Activated naive CD8-positive, alpha-beta T cell treated with anti-CD3 and anti-CD28 coated beads for 36 hours (primary cell): ENCODE measurements around the gene FMO5. TPM values are rescaled to one million over a fixed set of nuclear protein-coding genes. Genes with fewer than 3 reads are reported as not detected.

Experiments used
- DNase-seq: peaks from one replicate; pipeline ENCODE4 v3.0.0; 2021
- H3K27ac Mint-ChIP-seq: one replicate; pipeline ENCODE4 v1.8.0; 2022; ENCODE audit warnings: mild to moderate bottlenecking, moderate library complexity, mixed read lengths
- H3K27me3 Mint-ChIP-seq: one replicate; pipeline ENCODE4 v1.8.0; 2022; ENCODE audit warnings: mild to moderate bottlenecking, mixed read lengths
- H3K36me3 Mint-ChIP-seq: one replicate; pipeline ENCODE4 v1.8.0; 2021; ENCODE audit warnings: mild to moderate bottlenecking, mixed read lengths
- H3K4me1 Mint-ChIP-seq: one replicate; pipeline ENCODE4 v1.8.0; 2021; ENCODE audit warnings: mixed read lengths
- H3K4me3 Mint-ChIP-seq: one replicate; pipeline ENCODE4 v1.8.0; 2022; ENCODE audit warnings: mild to moderate bottlenecking, moderate library complexity, mixed read lengths
- H3K9me3 Mint-ChIP-seq: one replicate; pipeline ENCODE4 v1.8.0; 2022; ENCODE audit warnings: mixed read lengths
- total RNA-seq, 2 experiments: library from RNA; stranded (reverse); gene quantifications; one replicate each; pipeline ENCODE4 v1.2.3, GENCODE V29; 2021

FMO5 gene
- total RNA-seq, 2 experiments from 2014 or later: 0.22 to 0.31 TPM

DNA sequence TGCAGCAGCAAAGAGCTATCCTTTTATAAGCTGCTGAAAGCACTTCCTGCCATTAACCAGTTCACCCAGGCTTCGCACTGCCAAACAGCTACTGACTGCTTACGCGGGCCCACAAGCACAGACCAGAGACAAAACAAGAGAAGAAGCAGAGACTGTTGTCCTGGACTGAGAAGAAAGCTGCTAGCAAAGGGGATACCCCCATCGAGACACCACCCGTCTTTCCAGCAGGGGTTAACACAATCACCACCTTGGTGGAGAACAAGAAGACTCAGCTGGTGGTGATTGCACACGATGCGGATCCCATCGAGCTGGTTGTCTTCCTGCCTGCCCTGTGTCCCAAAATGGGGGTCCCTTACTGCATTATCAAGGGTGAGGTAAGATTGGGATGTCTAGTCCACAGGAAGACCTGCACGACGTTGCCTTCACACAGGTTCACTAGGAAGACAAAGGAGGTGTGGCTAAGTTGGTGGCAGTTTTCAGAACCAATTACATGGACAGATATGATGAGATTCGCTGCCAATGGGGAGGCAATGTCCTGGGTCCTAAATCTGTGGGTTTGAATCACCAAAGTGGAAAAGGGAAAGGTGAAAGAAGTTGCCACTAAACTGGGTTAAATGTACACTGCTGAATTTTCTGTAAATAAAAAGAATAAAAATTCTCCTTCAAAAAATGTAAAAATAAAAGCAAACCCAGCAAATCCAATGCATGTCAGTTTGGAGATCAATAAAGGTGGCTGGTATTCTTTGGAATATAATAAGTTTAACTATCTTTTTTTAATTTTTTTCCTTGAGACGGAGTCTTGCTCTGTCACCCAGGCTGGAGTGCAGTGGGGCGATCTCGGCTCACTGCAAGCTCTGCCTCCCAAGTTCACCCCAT, 1.2 kb downstream of the FMO5 start:
- Mint-ChIP-seq H3K9me3 (peaks cover 1% of the 10 kb centered on the region), H3K4me1 (peaks cover 14% of the 10 kb centered on the region), H3K27me3 (peaks cover 6% of the 10 kb centered on the region), H3K27ac (no peak overlapping the region), H3K4me3 (no peak overlapping the region), H3K36me3 (no peaks in the 10 kb centered on the region)
- DNase-seq: no peak

DNA sequence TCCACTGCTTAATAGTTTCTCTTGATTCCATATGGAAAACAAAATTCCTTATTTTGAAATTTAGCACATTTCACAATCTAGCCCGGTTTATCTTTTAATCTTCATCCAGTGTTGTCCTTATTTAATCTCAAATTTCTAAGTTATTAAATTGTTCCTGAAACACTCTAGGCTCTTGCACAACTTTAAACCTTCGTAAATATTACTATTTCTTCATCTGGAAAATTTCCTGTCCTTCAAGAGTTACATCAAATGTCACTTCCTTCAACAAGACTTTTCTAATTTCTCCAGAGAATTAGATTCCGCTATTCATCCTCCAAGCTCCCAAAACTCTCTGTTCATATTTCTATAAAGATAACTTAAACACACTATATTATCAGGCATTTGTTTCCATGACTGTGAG, 6.5 kb downstream of the FMO5 start:
- Mint-ChIP-seq H3K9me3 (no peaks in the 10 kb centered on the region), H3K4me3 (no peak overlapping the region), H3K27me3 (no peaks in the 10 kb centered on the region), H3K27ac (no peak overlapping the region), H3K36me3 (no peaks in the 10 kb centered on the region), H3K4me1 (no peaks in the 10 kb centered on the region)
- DNase-seq: no peak

DNA sequence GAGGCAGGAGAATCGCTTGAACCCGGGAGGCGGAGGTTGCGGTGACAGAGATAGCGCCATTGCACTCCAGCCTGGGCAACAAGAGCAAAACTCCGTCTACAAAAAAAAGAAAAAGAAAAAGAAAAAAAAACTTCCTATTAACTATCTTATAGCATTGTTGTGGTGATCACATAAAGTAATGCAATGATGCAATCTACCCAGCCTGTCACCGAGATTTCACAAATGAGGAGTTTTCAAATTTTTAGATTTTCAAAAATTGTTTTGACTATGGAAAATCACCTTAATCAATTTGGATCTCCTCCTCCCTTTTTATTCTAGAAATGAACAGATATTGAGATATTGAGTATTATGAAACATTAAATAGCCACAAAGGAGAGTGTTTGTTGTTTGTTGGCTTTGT, 8.0 kb downstream of the FMO5 start:
- no peaks in the 10 kb centered on the region for H3K27me3 Mint-ChIP-seq
- DNase-seq: no peak
- no peak overlapping the region for H3K4me3 Mint-ChIP-seq
- no peaks in the 10 kb centered on the region for H3K9me3 Mint-ChIP-seq
- H3K4me1 Mint-ChIP-seq: no peaks in the 10 kb centered on the region
- no peak overlapping the region for H3K27ac Mint-ChIP-seq
- H3K36me3 Mint-ChIP-seq: no peaks in the 10 kb centered on the region

DNA sequence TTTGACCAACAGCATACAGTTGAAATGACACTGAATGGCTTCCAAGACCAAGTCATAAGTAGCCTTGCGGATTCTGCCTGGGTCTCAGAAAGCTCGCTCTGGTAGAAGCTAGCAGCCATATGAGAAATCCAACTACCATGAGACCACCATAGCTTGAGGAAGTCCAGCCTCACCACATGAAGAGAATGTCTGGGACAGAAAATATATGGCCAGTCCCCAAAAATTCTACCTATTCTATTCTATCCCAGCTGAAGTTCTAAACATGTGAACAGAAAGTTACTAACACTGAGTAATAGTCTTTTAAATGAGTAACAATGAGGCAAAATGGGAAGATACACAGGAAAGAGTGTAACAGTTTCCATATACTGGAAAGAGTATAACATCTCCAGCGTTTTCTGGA, 9.0 kb downstream of the FMO5 start:
- DNase-seq: no peak
- Mint-ChIP-seq H3K9me3 (no peaks in the 10 kb centered on the region), H3K4me3 (no peak overlapping the region), H3K4me1 (no peaks in the 10 kb centered on the region), H3K27me3 (no peaks in the 10 kb centered on the region), H3K27ac (no peak overlapping the region), H3K36me3 (no peaks in the 10 kb centered on the region)

DNA sequence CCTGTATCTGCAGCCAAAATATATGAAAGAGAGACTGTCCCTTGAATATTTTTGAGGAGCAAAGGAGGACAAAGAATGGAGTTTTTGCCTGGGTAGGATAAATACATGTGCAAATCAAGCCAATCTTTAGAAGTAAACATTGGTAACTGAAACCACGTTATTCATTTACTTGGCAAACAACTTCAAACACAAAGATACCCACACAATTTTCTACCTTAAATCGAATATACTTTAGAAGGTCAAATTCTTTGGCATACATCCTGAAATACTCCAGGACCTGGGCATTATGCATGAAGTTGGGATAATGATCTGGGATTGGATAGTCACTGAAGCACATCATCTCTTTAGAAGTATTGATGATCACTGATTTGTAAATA, 9.6 kb downstream of the FMO5 start:
- Mint-ChIP-seq H3K9me3 (no peaks in the 10 kb centered on the region), H3K4me1 (no peaks in the 10 kb centered on the region), H3K27ac (no peak overlapping the region), H3K27me3 (no peaks in the 10 kb centered on the region), H3K4me3 (no peak overlapping the region), H3K36me3 (no peaks in the 10 kb centered on the region)
- DNase-seq: no peak

DNA sequence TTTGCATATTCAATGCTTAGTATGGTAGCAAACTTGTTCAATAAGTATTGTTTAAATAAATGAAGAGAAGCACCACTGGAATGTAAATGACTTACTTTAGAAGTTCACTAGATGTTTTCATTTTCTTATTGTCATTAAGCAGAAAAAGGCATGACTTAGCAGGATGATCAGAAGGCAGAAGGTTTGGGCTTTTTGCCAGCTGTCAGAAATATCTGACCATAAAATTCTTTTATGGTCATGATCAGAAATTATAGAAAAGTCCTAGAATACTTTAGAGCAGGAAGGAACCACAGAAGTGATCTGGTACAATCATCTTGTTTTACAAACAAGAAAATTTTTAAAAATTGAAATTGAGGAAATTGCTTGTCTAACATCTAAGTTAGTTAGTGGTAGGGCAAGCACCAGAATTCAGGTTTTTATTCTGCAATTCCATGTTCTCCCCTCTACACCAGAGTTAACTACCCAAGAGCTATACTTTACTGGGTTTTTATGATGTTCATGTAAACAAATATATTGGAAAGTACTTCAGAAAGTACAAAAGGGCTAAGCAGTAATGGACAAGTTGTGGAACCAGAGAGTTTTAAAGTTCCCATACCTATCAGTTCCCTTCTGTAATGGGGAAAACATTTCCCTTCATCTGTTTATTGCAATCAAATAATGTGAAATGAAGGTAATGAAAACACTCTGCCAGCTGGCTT, 10.1 kb downstream of the FMO5 start:
- no peak for DNase-seq
- Mint-ChIP-seq H3K9me3 (no peaks in the 10 kb centered on the region), H3K36me3 (no peaks in the 10 kb centered on the region), H3K4me1 (no peaks in the 10 kb centered on the region), H3K27ac (no peak overlapping the region), H3K27me3 (no peaks in the 10 kb centered on the region), H3K4me3 (no peak overlapping the region)

DNA sequence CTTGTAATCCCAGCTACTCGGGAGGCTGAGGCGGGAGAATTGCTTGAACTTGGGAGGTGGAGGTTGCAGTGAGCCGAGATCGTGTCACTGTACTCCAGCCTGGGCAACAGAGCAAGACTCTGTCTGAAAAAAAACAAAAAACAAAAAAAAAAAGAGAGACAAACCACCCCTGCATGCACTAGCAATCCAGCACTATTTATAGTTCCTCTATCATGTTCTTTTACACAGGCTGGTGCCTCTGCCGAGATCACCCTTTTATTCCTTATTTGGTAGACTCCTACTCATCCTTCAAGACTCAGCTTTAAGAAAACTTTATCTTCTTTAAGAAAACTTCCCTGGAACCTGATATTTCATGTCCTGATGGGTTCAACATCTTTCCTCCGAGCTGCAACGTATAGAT, 10.8 kb downstream of the FMO5 start:
- Mint-ChIP-seq H3K4me1 (no peaks in the 10 kb centered on the region), H3K27me3 (no peaks in the 10 kb centered on the region), H3K9me3 (no peaks in the 10 kb centered on the region), H3K4me3 (no peak overlapping the region), H3K27ac (no peak overlapping the region), H3K36me3 (no peaks in the 10 kb centered on the region)
- no peak for DNase-seq

DNA sequence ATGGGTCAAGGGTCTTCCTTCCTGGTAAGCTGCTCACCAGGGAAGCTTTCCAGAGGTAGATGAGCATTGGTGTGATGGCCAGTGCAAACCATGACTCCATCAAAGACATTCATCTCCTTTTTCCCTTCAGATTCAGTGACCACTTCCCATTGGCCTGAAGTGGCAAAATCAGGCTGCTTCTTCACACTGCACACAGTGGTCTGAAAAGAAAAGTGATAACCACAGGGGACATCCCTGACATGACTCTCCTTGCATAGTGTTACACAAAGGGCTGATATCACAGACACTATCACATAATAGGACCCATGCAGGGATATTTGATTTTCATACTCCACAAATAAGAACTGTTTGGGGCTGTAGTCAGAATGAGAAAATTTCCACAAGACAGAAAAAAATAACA, 11.9 kb downstream of the FMO5 start:
- no peaks in the 10 kb centered on the region for H3K36me3 Mint-ChIP-seq
- H3K9me3 Mint-ChIP-seq: no peaks in the 10 kb centered on the region

DNA sequence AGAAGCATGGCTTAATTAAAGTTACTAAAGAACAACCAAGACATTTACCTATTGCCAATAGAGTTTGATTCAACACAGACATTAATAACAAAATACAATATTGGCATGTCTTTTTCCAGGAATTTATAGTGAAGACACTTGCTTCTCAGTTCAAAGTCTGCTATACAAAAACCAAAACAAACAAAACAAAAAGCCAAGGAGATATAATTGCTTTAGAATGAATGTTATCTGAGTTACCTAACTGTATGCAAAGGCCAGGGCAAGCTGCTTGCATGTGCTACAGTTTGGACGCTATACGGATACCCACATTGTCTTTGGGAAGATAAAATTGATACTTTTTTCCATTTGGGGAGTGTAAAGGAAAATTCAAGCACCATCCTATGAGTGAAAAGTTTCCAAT, 13.6 kb downstream of the FMO5 start:
- DNase-seq: no peak
- no peaks in the 10 kb centered on the region for H3K4me1 Mint-ChIP-seq
- H3K27me3 Mint-ChIP-seq: no peaks in the 10 kb centered on the region
- no peak overlapping the region for H3K4me3 Mint-ChIP-seq
- peaks cover 2% of the 10 kb centered on the region for H3K36me3 Mint-ChIP-seq
- no peak overlapping the region for H3K27ac Mint-ChIP-seq
- H3K9me3 Mint-ChIP-seq: no peaks in the 10 kb centered on the region

More for the DNA sequence above, 11.9 kb downstream of the FMO5 start:
- no peak overlapping the region for H3K4me3 Mint-ChIP-seq
- no peak overlapping the region for H3K27ac Mint-ChIP-seq
- H3K4me1 Mint-ChIP-seq: no peaks in the 10 kb centered on the region
- DNase-seq: no peak
- no peaks in the 10 kb centered on the region for H3K27me3 Mint-ChIP-seq

DNA sequence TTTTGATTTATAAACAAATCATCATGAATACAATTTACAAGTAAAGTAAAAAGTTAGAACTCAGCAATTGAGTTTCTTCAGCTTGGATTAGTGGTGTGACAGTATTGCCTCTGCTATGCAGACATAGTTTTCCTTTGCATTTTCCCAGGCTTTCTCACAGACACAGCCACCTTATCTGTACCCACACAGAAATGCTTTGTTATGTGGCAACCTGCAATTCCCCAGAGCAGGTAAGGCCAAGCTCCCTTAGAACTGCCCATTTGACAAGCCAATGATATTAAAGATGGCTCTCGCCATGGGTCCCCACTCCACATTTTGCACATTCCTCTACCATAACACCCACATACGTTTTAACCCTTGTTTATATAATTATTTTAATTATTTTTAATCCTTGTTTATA, 14.2 kb downstream of the FMO5 start:
- Mint-ChIP-seq H3K4me1 (no peaks in the 10 kb centered on the region), H3K4me3 (no peak overlapping the region), H3K27me3 (no peaks in the 10 kb centered on the region), H3K36me3 (peaks cover 3% of the 10 kb centered on the region), H3K27ac (no peak overlapping the region), H3K9me3 (no peaks in the 10 kb centered on the region)
- DNase-seq: no peak

DNA sequence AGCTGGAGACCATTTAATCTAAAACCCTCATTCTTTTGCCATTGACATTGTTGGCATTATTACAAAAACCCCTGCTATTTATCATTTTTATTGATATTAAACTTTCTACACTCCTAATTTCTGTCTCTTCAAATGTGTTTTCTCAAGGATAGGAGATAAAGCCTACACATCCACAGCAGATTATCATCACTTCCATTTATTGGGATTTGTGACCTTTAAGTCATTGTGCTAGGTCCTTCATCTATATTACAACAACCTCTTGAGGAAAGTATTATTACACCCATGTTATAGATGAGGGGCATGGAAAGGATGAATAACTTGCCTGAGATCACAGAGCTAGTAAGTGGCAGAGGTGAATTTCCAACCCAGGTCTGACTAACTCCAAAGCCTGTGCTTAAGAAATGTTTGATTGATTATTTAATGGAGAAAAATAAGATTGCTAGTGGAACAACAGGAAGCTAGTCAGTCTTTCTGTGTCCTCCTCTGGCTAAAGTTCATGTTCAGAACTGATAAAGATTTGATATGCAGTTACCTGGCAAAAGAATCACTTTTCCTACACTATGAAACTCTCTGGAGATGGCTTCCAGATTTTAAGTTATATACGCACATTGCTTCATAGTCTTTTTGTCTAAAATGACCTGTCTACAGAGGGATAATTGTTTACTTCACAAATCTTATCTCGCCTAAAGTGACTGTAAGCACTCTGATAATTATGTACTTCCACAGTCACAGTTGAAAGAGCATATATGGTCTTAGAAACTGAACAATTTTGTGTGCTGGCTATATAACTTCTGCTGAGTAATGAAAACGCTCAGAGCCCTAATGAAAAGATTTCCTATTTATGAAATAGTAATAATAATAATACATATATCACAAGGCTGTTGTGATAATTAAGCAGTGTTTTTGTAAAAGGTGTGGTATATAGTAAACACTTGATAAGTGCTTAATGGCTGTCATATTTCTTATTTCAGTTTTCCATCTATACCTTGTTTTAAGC, 15.0 kb downstream of the FMO5 start:
- Mint-ChIP-seq H3K4me1 (no peaks in the 10 kb centered on the region), H3K9me3 (no peaks in the 10 kb centered on the region), H3K27me3 (no peaks in the 10 kb centered on the region), H3K4me3 (no peak overlapping the region), H3K27ac (no peak overlapping the region), H3K36me3 (peaks cover 3% of the 10 kb centered on the region)
- no peak for DNase-seq

DNA sequence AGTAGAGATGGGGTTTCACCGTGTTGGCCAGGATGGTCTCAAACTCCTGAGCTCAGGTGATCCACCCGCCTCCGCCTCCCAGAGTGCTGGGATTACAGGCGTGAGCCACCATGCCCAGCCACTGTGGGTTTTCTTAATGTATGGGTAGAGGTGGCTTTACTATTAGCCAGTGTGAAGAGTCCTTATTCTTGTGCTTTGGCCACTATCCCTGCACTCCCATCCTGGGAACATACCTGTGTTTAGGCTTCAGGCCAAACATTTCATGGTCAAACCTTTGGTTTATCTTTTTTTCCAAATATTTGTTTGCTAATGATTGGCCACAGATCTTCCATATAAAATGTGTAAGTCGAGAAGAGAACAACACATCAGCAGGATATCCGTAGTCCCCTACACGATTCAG, 16.5 kb downstream of the FMO5 start:
- H3K4me1 Mint-ChIP-seq: no peaks in the 10 kb centered on the region
- no peaks in the 10 kb centered on the region for H3K27me3 Mint-ChIP-seq
- H3K9me3 Mint-ChIP-seq: no peaks in the 10 kb centered on the region
- peaks cover 7% of the 10 kb centered on the region for H3K36me3 Mint-ChIP-seq
- no peak overlapping the region for H3K4me3 Mint-ChIP-seq
- H3K27ac Mint-ChIP-seq: no peak overlapping the region
- DNase-seq: no peak

DNA sequence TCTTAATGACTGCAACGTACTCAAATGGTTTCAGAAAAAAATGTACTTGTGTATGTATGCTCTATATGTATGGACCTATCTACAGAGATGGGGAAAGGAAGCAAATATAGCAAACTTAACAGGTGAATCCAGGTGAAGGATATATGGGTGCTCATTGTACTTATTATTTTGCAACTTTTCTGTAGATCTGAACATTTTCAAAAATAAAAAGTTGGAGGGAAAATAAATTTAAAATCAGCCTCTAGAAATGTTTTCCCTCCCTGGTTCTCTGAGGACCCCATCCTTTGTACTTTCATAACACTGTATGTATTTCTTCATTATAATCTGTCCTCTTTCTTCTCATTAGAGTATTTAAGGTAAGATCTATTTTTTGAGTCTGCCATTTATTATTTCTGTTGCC, 17.9 kb downstream of the FMO5 start:
- Mint-ChIP-seq H3K36me3 (peaks cover 7% of the 10 kb centered on the region), H3K4me3 (no peak overlapping the region), H3K27ac (no peak overlapping the region), H3K27me3 (no peaks in the 10 kb centered on the region), H3K9me3 (no peaks in the 10 kb centered on the region), H3K4me1 (no peaks in the 10 kb centered on the region)
- no peak for DNase-seq

DNA sequence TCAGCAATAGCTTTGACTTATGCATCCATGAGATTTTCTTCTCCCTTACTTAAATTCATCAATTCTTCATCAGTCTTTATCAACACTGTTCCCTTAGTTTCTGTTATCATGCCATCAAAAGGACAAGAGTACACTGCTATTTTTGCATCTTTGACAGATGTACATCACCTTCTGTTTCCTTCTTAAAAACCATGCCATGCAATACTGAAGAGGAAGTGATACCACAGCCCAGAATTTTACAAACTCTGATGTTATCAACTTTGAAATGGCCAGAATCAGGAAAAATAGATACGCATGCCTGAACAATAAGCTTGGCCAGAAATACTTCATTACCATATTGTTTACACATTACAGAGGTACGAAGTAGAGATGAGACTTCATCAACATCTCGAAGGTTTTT, 21.1 kb downstream of the FMO5 start:
- peaks cover 7% of the 10 kb centered on the region for H3K36me3 Mint-ChIP-seq
- no peaks in the 10 kb centered on the region for H3K9me3 Mint-ChIP-seq
- peaks cover 5% of the 10 kb centered on the region for H3K4me1 Mint-ChIP-seq
- H3K27me3 Mint-ChIP-seq: no peaks in the 10 kb centered on the region
- no peak overlapping the region for H3K4me3 Mint-ChIP-seq
- H3K27ac Mint-ChIP-seq: no peak overlapping the region
- DNase-seq: no peak

DNA sequence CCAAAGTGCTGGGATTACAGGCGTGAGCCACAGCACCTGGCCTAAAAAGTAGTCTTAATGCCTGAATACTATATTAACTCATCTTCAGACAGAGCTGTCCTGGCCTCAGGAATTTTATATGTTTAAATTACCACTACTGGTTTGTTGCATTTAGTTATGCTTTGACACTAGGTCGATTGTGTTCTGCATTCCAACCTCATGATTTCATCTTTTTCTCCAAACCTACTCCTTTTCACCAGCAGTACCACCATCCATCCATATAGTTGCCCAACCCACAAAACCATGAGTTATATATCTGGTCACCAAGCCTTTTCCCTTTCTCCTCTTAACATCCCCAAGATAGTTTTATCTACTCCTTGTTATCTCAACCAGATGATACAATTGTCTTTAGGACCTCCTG, 22.6 kb downstream of the FMO5 start:
- no peak for DNase-seq
- H3K9me3 Mint-ChIP-seq: no peaks in the 10 kb centered on the region
- H3K4me1 Mint-ChIP-seq: peaks cover 5% of the 10 kb centered on the region
- H3K27me3 Mint-ChIP-seq: no peaks in the 10 kb centered on the region
- H3K4me3 Mint-ChIP-seq: no peak overlapping the region
- peaks cover 7% of the 10 kb centered on the region for H3K36me3 Mint-ChIP-seq
- no peak overlapping the region for H3K27ac Mint-ChIP-seq
